ENCODE measurements around the gene SYNPR.

DNA sequence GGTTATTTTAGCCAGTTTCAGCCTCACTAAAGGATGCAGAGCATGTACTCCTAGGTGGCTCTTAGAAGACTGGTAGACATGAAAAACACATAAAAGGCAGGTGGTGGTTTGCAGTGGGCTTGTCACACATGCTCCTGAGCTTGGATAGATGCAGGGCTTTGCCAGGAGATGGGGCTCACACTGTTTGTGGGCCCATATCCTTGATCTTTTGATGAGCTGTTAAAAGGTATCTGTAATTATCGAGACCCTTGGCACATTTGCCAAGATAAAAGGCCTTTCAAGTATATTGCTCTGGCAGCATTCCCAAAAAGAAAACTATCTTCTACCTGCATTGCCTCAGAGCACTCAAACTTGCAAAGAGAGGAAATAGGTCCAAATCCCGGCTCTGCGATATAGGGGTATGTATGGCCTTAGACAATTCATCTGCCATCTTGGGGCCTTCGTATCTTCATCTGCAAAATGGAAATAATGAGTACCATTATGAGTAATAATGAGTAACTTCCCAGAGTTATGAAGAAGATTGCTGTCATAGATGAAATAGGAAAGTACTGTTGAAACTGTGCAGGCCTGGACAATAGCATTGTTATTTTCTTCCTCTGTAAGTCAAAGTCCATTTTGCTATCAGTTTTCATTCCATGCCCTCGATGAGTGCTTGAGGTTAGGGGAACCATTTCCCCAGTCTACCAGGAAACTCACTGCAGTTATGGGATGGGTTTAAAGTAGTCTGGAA, 172.7 kb downstream of the SYNPR start:
- TF ChIP-seq, protein P1, sequence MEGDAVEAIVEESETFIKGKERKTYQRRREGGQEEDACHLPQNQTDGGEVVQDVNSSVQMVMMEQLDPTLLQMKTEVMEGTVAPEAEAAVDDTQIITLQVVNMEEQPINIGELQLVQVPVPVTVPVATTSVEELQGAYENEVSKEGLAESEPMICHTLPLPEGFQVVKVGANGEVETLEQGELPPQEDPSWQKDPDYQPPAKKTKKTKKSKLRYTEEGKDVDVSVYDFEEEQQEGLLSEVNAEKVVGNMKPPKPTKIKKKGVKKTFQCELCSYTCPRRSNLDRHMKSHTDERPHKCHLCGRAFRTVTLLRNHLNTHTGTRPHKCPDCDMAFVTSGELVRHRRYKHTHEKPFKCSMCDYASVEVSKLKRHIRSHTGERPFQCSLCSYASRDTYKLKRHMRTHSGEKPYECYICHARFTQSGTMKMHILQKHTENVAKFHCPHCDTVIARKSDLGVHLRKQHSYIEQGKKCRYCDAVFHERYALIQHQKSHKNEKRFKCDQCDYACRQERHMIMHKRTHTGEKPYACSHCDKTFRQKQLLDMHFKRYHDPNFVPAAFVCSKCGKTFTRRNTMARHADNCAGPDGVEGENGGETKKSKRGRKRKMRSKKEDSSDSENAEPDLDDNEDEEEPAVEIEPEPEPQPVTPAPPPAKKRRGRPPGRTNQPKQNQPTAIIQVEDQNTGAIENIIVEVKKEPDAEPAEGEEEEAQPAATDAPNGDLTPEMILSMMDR (conservative IDR thresholded peaks at IDR 0.05; ENCODE audit: low read depth, low read length), result no peak
- no peak for TF ChIP-seq EZH2 (IDR thresholded peaks at IDR 0.05; ENCODE audit: borderline replicate concordance, low read depth, low read length, poor library complexity, severe bottlenecking)

Data from A673 (cell line).